Measurements from ENCODE around the gene MTHFR.

MTHFR gene

GRCh38 chr1:11768821-11769220, 36.9 kb downstream of the MTHFR start:
- Histone ChIP-seq H3K79me2 (ENCODE audit: insufficient read depth, low read length) (no peaks in the 10 kb centered on the region), H3K27ac (ENCODE audit: low read depth, low read length, poor library complexity, severe bottlenecking) (no peak overlapping the region), H3K4me1 (ENCODE audit: insufficient read depth, low read length, severe bottlenecking) (peaks cover 5% of the 10 kb centered on the region), H3K27me3 (ENCODE audit: insufficient read depth, low read length) (no peaks in the 10 kb centered on the region), H4K20me1 (ENCODE audit: insufficient read depth, low read length) (no peaks in the 10 kb centered on the region), H3F3A (ENCODE audit: insufficient read depth, low read length) (no peaks in the 10 kb centered on the region), H3K4me3 (ENCODE audit: low read depth, low read length, poor library complexity, severe bottlenecking) (no peak overlapping the region), H3K36me3 (ENCODE audit: insufficient read depth, low read length) (no peaks in the 10 kb centered on the region), H3K9me2 (ENCODE audit: low read depth, low read length) (no peaks in the 10 kb centered on the region), H3K9ac (ENCODE audit: low read length) (no peak overlapping the region), H2AFZ (ENCODE audit: low read length) (no peak overlapping the region), H3K4me2 (ENCODE audit: low read length) (no peak overlapping the region), H3K9me3 (ENCODE audit: low read length) (no peaks in the 10 kb centered on the region)
- TF ChIP-seq EZH2 (IDR thresholded peaks at IDR 0.05; ENCODE audit: borderline replicate concordance, low read length) (no peak), CTCF (IDR thresholded peaks at IDR 0.05; ENCODE audit: low read length) (no peak)

- Histone ChIP-seq H3K9ac (ENCODE audit: low read length) (no peak overlapping the region), H3K4me1 (ENCODE audit: insufficient read depth, low read length, severe bottlenecking) (peaks cover 5% of the 10 kb centered on the region), H2AFZ (ENCODE audit: low read length) (no peak overlapping the region), H3K27me3 (ENCODE audit: insufficient read depth, low read length) (no peaks in the 10 kb centered on the region), H3K27ac (ENCODE audit: low read depth, low read length, poor library complexity, severe bottlenecking) (no peak overlapping the region), H3K36me3 (ENCODE audit: insufficient read depth, low read length) (no peaks in the 10 kb centered on the region), H4K20me1 (ENCODE audit: insufficient read depth, low read length) (no peaks in the 10 kb centered on the region), H3K4me3 (ENCODE audit: low read depth, low read length, poor library complexity, severe bottlenecking) (no peak overlapping the region), H3K9me3 (ENCODE audit: low read length) (no peaks in the 10 kb centered on the region), H3K4me2 (ENCODE audit: low read length) (no peak overlapping the region), H3F3A (ENCODE audit: insufficient read depth, low read length) (no peaks in the 10 kb centered on the region), H3K9me2 (ENCODE audit: low read depth, low read length) (no peaks in the 10 kb centered on the region), H3K79me2 (ENCODE audit: insufficient read depth, low read length) (no peaks in the 10 kb centered on the region)
- TF ChIP-seq EZH2 (IDR thresholded peaks at IDR 0.05; ENCODE audit: borderline replicate concordance, low read length) (no peak), CTCF (IDR thresholded peaks at IDR 0.05; ENCODE audit: low read length) (no peak)
Measured at GRCh38 chr1:11767922-11768704, 37.7 kb downstream of the MTHFR start.

- Histone ChIP-seq H4K20me1 (ENCODE audit: insufficient read depth, low read length) (no peaks in the 10 kb centered on the region), H3K9ac (ENCODE audit: low read length) (no peak overlapping the region), H3K27ac (ENCODE audit: low read depth, low read length, poor library complexity, severe bottlenecking) (no peak overlapping the region)
Measured at GRCh38 chr1:11766429-11766776, 39.4 kb downstream of the MTHFR start.

More at GRCh38 chr1:11766429-11766776, 39.4 kb downstream of the MTHFR start:
- no peaks in the 10 kb centered on the region for H3K9me2 ChIP-seq (ENCODE audit: low read depth, low read length)
- no peaks in the 10 kb centered on the region for H3F3A ChIP-seq (ENCODE audit: insufficient read depth, low read length)
- no peak overlapping the region for H3K4me2 ChIP-seq (ENCODE audit: low read length)
- H3K4me1 ChIP-seq (ENCODE audit: insufficient read depth, low read length, severe bottlenecking): no peaks in the 10 kb centered on the region
- TF ChIP-seq CTCF (IDR thresholded peaks at IDR 0.05; ENCODE audit: low read length) (no peak), EZH2 (IDR thresholded peaks at IDR 0.05; ENCODE audit: borderline replicate concordance, low read length) (no peak)
- H3K36me3 ChIP-seq (ENCODE audit: insufficient read depth, low read length): no peaks in the 10 kb centered on the region
- 0 out of 2 replicates have a peak, but pooled peaks cover 4% of the 10 kb centered on the region for H3K27me3 ChIP-seq (ENCODE audit: insufficient read depth, low read length)
- no peaks in the 10 kb centered on the region for H3K79me2 ChIP-seq (ENCODE audit: insufficient read depth, low read length)
- H3K4me3 ChIP-seq (ENCODE audit: low read depth, low read length, poor library complexity, severe bottlenecking): no peak overlapping the region
- H2AFZ ChIP-seq (ENCODE audit: low read length): no peak overlapping the region
- H3K9me3 ChIP-seq (ENCODE audit: low read length): no peaks in the 10 kb centered on the region
